HL-60 (cell line): Measurements from ENCODE around the gene GALNT9.

ENCODE experiments used
- DNase-seq, 2 experiments: peaks; one replicate each; pipeline ENCODE4 v3.0.0-alpha.2; 2010 to 2020; ENCODE audit warnings: low read depth in 1 of 2, low spot score in 1 of 2
- H3K27ac ChIP-seq: fragments of 250-450 bp; sonication (Bioruptor Pico); replicated peaks from 2 replicates; pipeline ENCODE4 v1.5.1; 2020; ENCODE audit warnings: mild to moderate bottlenecking, moderate library complexity
- H3K27me3 ChIP-seq: fragments of 250-450 bp; sonication (Bioruptor Pico); 2 replicates; pipeline ENCODE4 v1.5.1; 2021; ENCODE audit warnings: mild to moderate bottlenecking, moderate library complexity; ENCODE audit not compliant: insufficient read depth, poor library complexity, severe bottlenecking
- H3K4me3 ChIP-seq: replicated peaks from 2 replicates; pipeline ENCODE4 v1.5.1; 2011; ENCODE audit warnings: mild to moderate bottlenecking, control low read depth, low read length; ENCODE audit not compliant: insufficient read depth
- CTCF ChIP-seq: IDR thresholded peaks from one replicate; pipeline ENCODE4 v1.5.1; 2011; ENCODE audit warnings: low read length, control low read depth, inconsistent platforms; ENCODE audit not compliant: insufficient read depth
- GABPA ChIP-seq: IDR thresholded peaks from 2 replicates; pipeline ENCODE4 v1.6.1; 2012; ENCODE audit warnings: low read depth
- POLR2AphosphoS5 ChIP-seq: IDR thresholded peaks from 2 replicates; pipeline ENCODE4 v1.6.1; 2012; ENCODE audit warnings: low read depth
- REST ChIP-seq: IDR thresholded peaks from 2 replicates; pipeline ENCODE4 v1.6.1; 2012; ENCODE audit warnings: low read depth; ENCODE audit not compliant: insufficient replicate concordance
- SPI1 ChIP-seq: IDR thresholded peaks from 2 replicates; pipeline ENCODE4 v1.6.1; 2012; ENCODE audit warnings: low read depth, mild to moderate bottlenecking, borderline replicate concordance

Gene GALNT9

DNA sequence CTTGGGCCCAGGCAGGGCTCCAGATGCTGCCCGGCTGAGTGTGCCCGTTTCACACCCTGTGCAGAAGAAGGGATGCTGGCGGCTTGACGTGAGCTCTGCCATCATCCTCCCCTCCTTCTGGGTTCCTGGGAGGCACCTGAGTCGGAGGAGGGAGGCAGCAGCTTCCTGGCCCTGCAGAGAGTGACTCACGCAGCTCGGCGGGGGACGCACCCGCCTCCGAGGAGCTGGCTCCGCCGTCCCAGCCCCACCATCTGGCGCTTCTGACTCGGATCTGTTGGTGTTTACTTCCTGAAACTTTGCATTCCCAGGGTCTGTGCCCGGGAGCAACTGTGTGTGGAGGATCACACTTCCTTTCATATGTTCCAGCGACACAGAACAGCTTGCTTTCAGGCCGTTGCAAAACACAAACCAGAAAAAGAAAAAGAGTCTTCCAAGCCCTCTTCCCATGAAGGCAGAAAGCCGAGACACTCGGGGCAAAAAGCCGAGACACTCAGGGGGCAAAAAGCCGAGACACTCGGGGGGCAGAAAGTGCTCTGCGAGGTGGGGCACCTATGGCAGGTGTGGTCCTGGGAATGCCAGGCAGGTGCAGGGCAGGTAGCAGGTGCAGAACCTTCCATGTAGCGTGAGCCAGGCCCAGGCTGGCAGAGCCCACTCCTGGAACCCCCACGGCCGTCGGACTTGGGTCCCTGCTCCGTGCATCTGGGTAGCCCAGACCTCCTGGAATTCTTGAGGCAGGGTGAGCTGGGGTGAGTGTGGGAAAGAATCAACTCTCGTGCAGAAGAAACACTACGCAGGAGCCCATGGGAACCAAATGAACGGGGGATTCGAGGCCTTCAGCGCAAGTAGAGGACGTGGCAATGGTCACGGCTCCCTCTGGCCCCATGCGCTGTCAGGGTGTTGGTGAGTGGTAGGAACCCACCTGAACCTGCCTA, 27.6 kb upstream of the GALNT9 start:
- TF ChIP-seq GABPA (no peak), REST (no peak), SPI1 (no peak), POLR2AphosphoS5 (no peak), CTCF (no peak)
- no peak for DNase-seq
- H3K27me3 ChIP-seq, result peaks cover 2% of the 10 kb centered on the region
- H3K27ac ChIP-seq, result no peak overlapping the region
- H3K4me3 ChIP-seq, result no peak overlapping the region

- peaks cover 2% of the 10 kb centered on the region for H3K27me3 ChIP-seq
- H3K4me3 ChIP-seq, result no peak overlapping the region
- DNase-seq, result no peak
- no peak overlapping the region for H3K27ac ChIP-seq
- no peak for TF ChIP-seq REST
- no peak for TF ChIP-seq CTCF
- no peak for TF ChIP-seq SPI1
- TF ChIP-seq POLR2AphosphoS5, result no peak
- no peak for TF ChIP-seq GABPA
Measured at GRCh38 chr12:132355742-132356681, 26.6 kb upstream of the GALNT9 start.

- no peak overlapping the region for H3K4me3 ChIP-seq
- H3K27me3 ChIP-seq, result peaks cover 2% of the 10 kb centered on the region
- no peak overlapping the region for H3K27ac ChIP-seq
- TF ChIP-seq CTCF, result no peak
- TF ChIP-seq SPI1, result no peak
- no peak for DNase-seq
Measured at GRCh38 chr12:132354982-132355680, 25.7 kb upstream of the GALNT9 start.
